Measurements from ENCODE around the gene GPR85.
A peak's percentile ranks its signal among the peaks of the same experiment; 100 is the strongest.
"Not testable (repeated sequence)": the region's sequence is repeated elsewhere in the genome, so short reads cannot be mapped to it uniquely, and the experiment has no call there.

The GPR85 gene, protein sequence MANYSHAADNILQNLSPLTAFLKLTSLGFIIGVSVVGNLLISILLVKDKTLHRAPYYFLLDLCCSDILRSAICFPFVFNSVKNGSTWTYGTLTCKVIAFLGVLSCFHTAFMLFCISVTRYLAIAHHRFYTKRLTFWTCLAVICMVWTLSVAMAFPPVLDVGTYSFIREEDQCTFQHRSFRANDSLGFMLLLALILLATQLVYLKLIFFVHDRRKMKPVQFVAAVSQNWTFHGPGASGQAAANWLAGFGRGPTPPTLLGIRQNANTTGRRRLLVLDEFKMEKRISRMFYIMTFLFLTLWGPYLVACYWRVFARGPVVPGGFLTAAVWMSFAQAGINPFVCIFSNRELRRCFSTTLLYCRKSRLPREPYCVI

DNA sequence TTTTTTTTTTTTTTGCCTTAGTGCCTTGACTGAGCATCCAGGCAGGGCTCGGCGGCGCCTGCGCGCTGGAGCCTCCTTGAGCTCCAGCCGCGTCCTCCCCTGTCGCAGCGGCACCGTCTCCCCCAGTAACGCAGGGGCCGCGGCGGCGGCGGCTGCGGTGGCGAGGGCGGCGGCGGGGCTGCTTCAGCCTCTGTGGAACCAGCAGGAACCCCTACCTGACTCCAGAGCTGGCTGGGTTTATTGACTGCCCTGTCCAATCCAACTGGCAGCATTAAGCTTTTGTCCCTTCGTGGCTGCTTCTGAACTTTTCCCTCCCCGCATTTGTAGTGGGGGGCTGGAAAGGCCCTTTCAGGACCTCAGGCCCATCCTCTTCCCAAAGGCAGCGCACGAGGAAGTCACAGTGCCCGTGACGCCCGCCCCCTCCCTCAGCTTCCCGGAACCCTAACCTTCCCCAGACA is at the start of gene GPR85:
TSS of gene GPR85 (minus strand) at position 397 of the 458 bp plus-strand sequence. CDS start 2,106 bp downstream, outside the sequence.
- peak; percentile 23 for DNase-seq

DNA sequence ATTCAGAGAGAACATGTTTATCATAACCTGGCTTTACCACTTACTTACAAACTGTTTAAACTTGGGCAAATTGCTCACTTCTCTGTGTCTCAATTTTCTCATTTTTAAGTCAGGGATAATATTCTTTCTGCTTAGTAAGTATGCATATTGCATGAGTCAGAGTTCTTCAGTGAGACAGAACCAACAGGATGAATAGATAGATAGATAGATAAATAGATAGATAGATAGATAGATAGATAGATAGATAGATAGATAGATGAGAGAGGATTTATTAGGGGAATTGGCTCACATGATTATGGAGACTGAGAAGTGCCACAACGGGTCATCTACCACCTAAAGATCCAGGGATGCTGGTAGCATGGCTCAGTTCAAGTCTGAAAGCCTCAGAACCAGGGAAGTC is 47.4 kb upstream of the GPR85 start:
- no peak for DNase-seq

DNA sequence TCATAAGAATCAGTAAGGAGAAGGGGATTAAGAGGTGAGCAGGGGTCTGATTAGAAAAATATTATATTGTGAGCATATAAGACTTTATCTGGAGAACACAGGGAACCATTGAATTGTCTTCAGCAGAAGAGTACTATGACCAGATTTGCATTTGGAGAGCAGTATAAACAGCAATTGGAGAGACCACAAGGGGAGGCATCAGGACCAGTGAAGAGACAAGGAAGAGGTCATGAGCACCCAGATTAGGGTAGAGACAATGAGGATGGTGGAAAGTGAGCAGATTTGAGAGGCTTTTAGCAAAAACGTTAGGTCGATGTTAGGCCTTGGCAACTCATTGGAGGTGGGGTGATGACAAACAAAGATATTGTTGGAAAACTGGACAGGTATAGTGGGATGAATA is 44.7 kb upstream of the GPR85 start:
- no peak for DNase-seq

DNA sequence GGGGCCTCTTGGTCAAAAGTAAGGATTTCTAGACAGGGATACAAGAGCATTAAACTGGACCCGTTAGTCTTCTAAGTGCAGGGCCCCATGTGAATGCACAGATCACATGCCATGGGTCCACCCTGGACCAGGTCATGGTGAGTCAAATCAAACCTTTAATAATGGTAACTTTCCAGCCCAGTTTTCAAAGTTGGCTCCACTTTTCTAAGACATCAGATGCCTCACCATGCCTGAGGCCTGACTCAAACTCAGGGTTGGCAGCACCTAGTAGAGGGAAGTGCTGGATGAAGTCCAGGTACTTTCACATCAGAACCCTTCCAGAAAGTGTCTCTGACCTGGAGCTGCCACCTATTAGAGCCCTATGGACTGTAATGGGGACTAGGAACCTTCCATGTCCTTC is 41.4 kb upstream of the GPR85 start:
- DNase-seq: no peak

DNA sequence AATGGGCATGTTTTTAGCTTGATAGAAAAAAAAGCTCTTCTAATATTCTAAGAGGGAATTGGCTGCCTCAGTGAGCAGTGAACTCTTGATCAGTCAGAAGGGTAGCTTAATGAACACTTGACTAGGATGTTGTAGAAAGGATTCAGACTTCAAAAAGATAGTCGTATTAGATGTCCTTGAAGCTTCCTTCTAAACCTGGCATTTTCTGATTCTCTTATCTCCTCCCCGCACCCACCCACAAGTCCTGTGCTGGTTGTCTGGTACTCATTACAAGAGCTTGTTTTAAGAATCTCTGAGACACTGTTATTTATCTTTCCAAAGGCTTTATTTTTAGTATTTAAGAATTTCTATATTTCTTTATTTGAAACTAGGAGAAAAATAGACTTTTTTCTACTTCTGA is 39.1 kb upstream of the GPR85 start:
- DNase-seq: no peak

DNA sequence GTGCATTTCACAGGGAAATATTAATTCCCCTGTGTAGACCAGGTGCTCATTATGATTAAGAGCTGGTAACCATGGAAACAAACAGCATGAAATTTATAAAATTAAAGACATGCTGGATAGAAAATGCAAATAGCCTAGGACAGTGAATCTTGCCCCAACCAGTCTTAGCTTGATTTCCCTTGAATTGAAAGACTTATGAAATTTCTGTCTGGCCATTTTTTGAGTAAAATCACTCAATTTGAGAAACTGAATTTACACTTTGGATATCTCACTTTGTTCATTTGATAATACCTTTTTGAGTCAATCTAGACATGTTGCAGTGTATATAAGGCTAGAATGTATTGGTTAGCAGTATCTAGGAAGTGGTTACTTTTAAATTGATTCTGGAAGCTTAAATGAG is 36.1 kb upstream of the GPR85 start:
- DNase-seq: no peak

DNA sequence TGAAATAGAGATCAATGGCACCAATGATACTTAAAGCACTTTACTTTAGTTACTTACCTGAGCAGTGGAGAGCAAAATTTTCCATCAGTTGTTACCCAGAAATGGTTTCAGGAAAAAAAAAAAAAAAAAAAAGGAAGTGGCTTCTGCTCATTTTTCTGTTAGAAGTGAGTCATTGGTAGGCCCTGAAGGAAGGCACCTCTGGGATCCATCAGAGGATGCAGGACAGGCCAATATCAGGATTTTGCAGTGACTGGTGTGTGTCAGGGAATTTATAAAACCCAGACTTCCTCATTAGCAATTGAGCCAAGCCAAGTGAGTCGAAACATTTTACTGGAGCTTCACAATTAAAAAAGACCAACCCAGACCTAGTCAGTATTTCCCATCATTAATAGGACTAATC is 34.0 kb upstream of the GPR85 start:
- no peak for DNase-seq

DNA sequence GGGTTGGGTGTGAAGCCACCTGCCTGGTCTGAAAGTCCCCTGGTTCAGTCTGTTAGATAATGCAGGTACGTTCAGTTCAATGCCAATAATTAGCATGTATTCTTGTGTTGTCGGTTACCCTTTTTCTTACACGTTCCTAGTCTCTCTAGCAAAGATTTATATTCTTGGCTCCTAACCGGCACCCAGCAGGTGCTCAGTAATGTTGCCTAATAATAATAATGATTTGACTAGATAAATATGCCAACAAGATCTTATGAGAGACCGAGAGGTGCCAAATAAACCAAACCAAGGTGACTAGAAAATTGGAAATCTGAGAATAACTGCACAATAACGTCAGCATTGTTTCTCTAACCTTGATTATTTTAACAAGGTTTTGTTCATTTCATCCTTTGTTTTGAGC is 32.8 kb upstream of the GPR85 start:
- no peak for DNase-seq

DNA sequence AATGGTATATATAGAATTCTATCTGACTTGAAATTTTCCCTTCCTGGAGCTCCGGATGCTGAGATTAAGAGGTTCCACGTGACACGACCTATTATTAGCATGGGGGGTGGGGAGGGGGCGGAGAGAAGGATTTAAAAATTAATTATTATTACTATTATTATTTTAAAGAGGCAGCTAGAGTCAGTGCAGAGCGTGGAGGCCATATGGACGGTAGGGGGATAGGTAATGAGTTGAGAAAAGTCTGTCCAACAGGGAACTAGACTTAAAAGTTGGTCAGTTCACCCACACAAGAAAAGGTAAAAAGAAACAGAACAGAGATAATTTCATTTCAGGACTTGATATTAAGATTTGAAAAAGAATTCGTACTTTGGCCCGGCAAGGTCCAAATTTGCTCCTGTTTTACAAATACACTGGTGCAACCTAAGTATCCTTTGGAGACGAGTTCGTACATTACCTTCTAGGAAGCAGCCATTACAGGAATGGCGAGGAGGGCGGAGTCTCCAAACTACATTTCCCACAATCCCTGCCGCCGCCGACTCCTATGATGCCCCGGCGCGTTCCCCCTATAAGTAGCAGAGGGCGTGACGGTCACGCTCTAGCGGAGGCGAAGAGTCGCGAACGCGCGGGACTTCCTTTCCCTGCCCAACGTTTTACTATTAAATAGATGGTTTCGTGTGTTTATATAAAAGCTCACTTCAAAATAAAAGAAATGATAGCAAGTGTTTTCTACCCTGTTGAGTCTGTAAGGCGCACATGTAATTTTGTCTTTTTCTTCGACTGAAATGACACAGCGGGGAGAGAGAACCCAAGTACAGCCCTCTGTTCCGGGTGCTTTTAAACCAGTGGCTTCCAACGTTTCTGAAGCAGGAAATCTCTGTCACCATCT is 31.7 kb upstream of the GPR85 start, which contains the start of gene SMIM30:
TSS of gene SMIM30 (minus strand) at position 481 of the 886 bp plus-strand sequence. CDS start 976 bp downstream, outside the sequence.
- peak; percentile 91 for DNase-seq

DNA sequence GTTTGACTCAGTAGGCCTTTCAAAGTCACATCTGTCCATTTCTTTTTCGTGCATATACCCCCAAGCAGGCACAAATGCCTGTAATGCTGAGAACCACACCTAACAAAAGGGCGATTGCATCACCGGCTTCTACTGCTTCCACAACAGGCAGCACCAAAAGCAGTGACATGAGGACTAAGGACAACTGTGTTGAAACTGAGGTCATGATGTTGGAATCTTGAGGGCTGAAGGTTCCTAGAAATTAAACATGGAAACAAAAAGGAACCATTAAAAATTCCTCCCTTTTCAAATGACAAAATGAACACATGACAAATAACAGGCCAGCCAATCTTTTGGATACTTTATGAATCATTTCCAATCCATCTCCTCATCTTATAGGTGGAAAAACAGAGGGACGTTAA is 30.7 kb upstream of the GPR85 start:
- not testable (repeated sequence) for DNase-seq

DNA sequence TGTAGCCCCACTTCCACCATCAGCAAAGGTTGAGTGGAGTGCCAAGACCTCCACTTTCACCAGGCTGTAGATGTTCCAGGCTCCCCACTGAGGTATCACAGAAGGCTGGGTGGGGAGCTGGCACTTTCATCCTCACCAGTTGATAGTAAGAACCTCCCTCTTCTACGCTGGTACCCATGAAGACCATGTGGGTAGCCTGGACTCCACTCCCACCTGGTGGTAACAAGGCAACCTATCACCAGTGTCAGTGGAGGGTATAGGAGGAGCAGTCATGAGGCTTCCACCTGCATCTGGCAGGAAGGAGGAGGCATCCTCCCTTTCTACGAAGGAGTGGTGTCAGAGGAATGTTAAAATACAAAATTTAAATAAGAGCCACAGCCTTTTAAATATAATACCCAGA is 27.3 kb upstream of the GPR85 start:
- DNase-seq: no peak

DNA sequence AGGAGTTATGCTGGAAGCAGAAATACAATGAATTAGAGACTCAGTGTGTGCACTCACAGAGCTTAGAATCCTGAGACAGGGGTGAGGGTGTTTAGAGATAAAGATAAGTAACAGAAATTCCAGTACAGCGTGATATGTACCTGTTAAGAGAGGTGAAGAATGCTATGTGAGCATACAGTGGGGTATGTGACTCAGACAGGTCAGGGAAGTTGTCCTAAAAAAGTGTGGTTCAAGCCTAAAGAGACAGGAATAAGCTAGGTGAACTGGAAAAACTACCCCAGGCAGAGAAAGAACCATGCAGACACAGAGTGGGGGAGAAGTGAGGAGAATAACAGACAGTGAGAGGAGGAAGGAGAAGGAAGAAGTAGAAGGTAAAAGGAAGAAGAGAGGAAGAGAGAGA is 23.1 kb upstream of the GPR85 start:
- no peak for DNase-seq

DNA sequence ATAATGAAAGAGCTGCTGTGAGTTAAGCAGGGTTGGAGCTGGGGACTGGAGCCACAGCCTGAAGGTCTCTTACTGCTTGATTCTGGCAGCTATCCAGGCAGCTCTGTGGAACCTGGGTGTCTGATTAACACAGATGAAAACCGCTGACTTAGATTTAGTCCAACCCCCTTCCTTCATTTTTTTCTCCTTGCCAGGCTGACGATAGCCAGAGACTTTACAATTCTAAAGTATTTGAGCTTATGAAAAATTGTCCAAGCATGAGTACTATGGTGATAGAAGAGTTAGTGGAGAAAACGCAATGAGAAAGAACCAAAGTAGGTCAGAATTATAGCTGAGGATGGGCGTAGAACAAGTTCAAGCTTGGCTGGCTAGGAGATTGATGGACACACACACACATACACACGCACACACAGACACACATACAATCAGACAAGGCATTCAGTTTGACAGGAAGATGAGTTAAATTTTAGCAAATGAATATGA is 13.5 kb upstream of the GPR85 start:
- DNase-seq: no peak

DNA sequence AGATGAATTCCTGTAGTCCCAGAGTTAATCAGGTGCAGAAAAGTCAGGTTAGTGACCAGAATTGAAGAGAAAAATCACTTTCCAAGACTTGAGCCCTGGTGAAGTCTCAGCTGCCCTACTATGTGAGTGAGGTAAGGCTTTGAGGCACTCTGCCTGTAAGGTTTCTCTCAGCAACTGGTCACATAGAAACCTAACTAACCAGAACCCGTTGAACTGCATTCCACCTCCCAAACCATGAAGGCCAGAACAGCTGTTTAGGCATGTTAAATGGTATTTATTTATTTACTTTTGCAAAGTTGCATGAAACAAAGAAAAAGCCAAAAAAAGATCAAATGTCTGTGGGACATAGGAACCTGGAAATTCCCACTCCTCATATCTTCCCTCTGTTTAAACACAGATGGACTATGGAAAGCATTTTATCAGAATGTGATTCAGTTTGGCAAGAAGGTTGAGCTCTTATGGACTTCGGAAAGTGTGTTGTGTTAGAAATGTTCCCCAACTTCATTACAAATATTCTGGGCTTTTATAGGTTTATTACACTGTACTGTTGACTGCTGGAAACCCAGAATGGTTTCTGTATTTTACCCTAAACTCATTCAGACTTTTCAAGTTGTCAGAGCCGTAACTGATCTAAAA is 12.8 kb upstream of the GPR85 start:
- DNase-seq: no peak

DNA sequence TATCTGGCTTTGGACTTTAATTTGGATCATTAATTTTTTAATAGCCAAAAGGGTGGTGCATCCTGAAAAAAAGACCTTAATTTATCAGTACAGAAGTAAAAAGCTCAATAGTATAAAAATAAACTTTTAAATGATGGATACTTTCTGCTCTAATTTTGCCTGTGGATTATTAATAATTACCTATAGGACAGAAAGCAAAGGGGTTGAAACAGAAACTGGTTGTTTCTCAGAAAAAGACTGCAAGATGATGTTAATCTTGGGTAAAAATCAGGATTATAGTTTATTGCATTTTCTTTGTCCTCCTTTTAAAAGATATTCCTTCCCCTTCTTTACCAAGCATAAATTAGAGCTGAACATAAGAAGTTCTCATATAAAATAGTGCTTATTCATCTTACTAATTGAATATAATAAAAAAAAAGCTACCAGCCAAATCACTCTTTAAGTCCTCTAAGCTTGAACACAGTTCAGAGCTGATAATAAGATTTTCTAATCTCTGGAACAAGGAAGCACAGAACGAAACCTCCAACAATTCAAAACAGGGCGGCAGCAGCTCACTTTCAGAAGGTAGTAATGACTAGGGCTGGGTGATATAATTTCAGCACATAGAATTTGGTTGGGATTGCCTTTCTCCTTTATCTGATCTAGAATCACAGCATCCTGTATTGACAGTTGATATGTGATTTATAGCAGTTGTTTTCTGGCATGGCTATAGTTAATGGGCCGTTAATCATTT is 8.1 kb upstream of the GPR85 start:
- DNase-seq: no peak

DNA sequence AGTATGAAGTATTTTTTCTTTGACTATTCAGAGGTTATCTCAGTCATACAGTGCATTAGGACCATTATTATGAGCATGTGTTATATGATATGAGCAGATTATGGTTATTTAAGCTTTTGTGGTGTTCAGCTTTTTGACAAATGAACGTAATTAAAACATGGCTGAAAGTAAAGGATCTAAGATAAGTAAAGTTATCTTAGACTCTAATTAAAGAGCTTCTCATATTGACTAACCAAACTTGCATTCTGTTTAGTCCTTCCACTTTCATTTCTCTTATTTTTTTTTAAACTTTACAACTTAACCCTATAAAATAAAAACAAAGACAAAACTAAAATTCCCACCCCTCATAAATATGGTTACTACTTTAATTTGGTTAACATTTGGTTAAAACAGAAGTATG is 6.9 kb upstream of the GPR85 start:
- no peak for DNase-seq

DNA sequence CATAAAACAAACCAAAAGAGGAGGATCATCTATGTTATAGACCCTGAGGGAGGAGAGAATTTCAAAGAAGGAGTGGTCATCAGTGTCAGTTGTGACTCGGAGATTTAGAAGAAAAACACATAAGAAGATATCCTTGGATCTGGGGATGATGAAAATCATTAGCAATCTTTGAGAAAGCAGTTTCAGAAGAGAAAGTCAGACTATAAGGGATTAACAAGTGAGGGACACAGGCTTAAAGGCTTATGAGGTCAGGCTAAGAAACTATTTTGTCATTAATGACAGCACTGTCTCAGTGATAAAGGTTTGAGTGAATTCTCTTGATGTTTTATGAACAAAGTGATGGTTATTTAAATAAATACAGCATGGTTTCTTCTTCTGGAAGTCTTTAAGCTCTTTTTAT is 6.1 kb upstream of the GPR85 start:
- DNase-seq: no peak

DNA sequence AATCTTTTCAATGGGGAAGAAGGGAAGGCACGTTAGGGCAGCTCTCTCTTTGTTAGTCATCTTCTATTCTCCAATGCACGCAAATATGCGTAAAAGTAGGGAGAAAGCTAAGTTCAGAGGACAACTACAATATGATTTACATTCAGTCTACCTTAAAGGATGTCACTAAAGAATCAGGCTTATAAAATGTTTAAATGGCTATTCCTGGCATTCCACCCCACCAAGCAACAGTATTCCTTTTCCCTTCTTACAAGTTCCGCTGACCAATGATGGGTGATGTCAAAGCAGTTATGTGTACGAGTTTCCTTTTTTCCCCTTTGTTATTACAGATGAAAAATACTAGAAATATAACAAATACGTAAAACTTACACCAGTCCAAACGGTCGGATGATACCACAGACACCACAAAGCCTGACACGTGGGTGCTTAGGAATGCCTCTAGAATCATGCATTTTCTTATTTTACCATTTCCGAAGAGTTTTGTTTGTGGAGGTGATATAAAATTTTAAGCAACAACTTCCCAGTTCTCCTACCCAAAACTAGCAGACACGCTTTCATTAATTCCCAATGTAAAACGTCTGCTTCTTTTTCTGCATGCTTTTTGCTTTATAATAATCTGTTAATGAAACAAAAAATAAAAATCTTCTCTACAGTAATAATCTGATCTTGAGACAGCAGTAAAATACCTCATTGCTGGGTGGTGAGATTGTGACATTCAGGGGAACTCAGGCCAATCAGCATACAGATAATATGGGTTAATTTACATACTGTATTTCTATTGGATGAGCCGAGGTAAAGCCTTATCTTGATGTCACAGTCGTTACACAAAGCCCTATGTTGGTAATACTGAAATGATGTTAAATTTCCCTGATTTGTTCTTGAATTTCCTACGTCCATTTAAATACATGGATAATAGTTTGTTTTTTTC is 708 bp upstream of the GPR85 start:
- no peak for DNase-seq

DNA sequence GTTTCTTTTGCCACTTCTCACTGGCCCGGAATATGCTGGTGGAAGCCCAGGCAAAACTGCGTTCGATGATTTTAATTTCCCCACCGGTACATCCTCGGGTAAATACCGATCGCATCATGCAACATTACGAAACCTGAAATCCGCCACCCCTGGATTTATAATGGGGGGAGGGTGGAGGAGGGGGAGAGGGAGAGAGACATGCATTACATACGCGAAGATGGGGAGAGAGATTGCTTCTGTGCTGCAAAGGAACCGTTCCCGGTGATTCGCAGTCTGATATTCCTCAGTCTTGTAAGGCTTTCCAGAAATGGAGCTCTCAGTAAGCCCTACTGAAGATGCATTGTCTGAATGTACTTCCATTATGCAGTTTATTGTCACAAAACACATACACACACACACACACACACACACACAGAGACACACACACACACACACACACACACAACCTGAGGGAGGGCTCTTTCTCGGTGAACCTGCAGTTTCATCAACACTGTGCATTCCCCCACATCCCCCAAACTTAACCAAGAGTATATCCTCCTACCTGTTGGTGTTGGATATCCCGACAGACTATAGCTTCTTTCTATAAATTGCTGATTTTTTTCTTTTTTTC is 741 bp downstream of the GPR85 start:
- no peak for DNase-seq

DNA sequence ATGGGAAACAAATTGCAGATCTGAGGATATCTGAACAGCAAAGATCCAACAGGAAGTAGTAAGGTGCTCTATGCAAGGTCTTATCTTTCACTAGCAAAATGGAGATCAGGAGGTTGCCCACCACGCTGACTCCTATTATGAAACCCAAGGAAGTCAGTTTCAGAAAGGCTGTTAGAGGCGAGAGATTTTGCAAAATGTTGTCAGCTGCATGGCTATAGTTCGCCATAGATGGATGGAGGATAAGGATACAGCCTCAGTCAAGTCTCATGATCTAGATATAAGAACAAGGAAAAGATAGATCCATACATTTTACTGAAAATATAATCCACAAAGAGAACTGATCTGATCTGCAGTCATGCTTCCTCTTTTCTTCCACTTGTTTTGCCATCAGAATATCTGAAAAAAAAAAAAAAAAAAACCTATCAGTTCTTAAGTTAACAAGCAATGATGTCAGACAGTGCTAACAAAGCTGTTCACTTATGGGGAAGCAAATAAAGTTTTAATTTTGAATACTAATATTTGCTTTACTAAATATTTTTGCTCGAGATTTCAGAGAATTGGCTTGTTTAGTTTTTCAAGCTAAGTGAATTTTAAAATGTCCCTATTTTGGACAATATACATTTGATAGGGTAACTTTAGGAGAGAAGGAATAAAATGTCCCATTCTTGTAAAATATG is 2.0 kb downstream of the GPR85 start:
- DNase-seq: no peak

All from CD4-positive, alpha-beta T cell treated with Interleukin-17A for 4 hours (primary cell).